Nephron progenitor cell (in vitro differentiated cells): ENCODE results near the gene KRTAP3-3.

Experiments used
- DNase-seq: peaks from one replicate; pipeline ENCODE4 v3.0.0; 2021
- H3K27ac Mint-ChIP-seq: 2 replicates; pipeline ENCODE4 v1.8.0; 2021; ENCODE audit warnings: mild to moderate bottlenecking, moderate library complexity, mixed read lengths
- H3K27me3 Mint-ChIP-seq: 2 replicates; pipeline ENCODE4 v1.8.0; 2021; ENCODE audit warnings: mild to moderate bottlenecking, low read depth, mixed read lengths; ENCODE audit not compliant: poor library complexity
- H3K36me3 Mint-ChIP-seq: 2 replicates; pipeline ENCODE4 v1.8.0; 2021; ENCODE audit warnings: low read depth, mixed read lengths
- H3K4me1 Mint-ChIP-seq: 2 replicates; pipeline ENCODE4 v1.8.0; 2021; ENCODE audit warnings: mixed read lengths
- H3K4me3 Mint-ChIP-seq: 2 replicates; pipeline ENCODE4 v1.8.0; 2021; ENCODE audit warnings: mild to moderate bottlenecking, moderate library complexity, mixed read lengths
- H3K9me3 Mint-ChIP-seq: 2 replicates; pipeline ENCODE4 v1.8.0; 2021; ENCODE audit warnings: mild to moderate bottlenecking, moderate library complexity, mixed read lengths
- CTCF ChIP-seq: fragments of 200-600 bp; sonication (generic); IDR thresholded peaks from 2 replicates; pipeline ENCODE4 v1.5.0; 2021; ENCODE audit warnings: antibody characterized with exemption

KRTAP3-3 gene

DNA sequence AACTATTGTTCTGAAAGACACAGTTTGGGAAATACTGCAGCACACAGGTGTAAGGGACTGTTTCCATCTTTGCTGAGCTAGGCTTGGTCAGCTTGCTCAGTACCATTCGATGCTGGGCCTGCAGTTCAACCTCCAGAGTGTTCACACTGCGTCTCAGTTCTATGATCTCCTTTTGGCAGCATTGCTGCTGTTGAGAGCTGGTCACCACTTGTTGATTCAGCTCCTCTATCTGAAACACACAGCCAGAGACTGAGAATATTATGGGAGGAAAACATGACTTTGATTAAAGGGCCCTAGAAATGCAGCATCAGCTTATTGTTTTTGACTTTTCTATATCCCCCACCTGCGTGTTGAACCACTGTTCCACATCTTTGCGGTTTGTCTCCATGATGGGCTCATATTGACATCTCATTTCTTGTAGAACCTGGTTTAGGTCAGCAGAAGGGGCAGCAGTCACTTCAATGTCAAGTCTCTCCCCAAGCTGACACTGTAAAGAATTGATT is 31.9 kb downstream of the KRTAP3-3 start:
- no peak overlapping the region for H3K4me3 Mint-ChIP-seq
- H3K27me3 Mint-ChIP-seq = peaks cover 7% of the 10 kb centered on the region
- H3K9me3 Mint-ChIP-seq = peaks cover 5% of the 10 kb centered on the region
- H3K36me3 Mint-ChIP-seq = no peaks in the 10 kb centered on the region
- DNase-seq = no peak
- H3K27ac Mint-ChIP-seq = no peak overlapping the region
- H3K4me1 Mint-ChIP-seq = peaks cover 28% of the 10 kb centered on the region
- no peak for TF ChIP-seq CTCF

GRCh38 chr17:40961591-40961990 is 32.4 kb downstream of the KRTAP3-3 start:
- Mint-ChIP-seq H3K9me3 (peaks cover 5% of the 10 kb centered on the region), H3K4me1 (peaks cover 33% of the 10 kb centered on the region), H3K27me3 (peaks cover 7% of the 10 kb centered on the region), H3K4me3 (no peak overlapping the region), H3K36me3 (no peaks in the 10 kb centered on the region), H3K27ac (no peak overlapping the region)
- DNase-seq = no peak
- TF ChIP-seq CTCF = no peak

- no peak for DNase-seq
- Mint-ChIP-seq H3K4me3 (no peak overlapping the region), H3K27me3 (peaks cover 3% of the 10 kb centered on the region), H3K36me3 (no peaks in the 10 kb centered on the region), H3K9me3 (peaks cover 5% of the 10 kb centered on the region), H3K27ac (no peak overlapping the region), H3K4me1 (peaks cover 48% of the 10 kb centered on the region)
- no peak for TF ChIP-seq CTCF
Measured at GRCh38 chr17:40960144-40960543, 33.8 kb downstream of the KRTAP3-3 start.

DNA sequence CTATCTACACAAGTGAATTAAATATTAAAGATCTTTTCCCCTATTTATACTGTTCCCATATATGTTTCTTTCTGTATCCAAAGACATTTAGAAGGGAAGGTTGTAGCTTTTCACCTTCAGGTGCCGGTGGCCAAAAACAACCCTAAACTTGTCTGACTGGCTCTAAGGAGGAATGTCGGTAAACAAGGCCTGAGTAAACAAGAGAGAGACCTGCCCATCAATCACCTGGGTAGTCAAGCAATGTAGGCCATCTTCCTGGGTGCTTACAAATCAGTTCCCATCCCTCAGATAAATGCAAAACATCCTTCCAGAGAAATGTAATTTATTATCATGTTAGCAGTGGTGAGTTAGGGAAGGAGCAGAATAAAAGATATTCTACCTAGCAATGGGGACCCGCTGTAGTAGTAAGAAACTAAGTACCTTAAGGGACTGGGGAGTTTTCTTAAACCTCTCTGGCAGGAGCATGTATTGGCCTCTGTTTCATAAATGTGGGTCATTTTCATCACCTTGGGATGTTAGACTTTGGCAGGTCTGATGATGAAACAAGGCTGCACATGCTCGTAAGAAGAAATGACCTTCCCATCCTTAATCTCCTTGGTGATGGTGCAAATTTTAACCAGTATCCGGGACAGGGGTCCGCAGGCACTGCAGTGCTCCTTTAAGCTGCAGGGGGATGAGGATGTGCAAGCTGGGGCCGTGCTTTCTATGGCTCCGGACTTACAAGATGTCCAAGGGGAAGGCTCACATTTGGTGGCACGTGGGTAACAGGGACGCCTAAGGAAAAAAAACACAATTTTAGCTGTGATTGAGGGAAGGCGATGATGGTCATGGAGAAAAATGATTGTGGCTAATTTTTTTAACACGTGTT is 35.6 kb downstream of the KRTAP3-3 start:
- Mint-ChIP-seq H3K4me3 (no peak overlapping the region), H3K36me3 (no peaks in the 10 kb centered on the region), H3K4me1 (peaks cover 58% of the 10 kb centered on the region), H3K9me3 (no peaks in the 10 kb centered on the region), H3K27ac (peak overlapping the region; percentile 87), H3K27me3 (peaks cover 5% of the 10 kb centered on the region)
- no peak for DNase-seq
- no peak for TF ChIP-seq CTCF

GRCh38 chr17:40956401-40957254 is 37.3 kb downstream of the KRTAP3-3 start:
- peaks cover 74% of the 10 kb centered on the region for H3K4me1 Mint-ChIP-seq
- no peak for TF ChIP-seq CTCF
- DNase-seq = no peak
- no peak overlapping the region for H3K27ac Mint-ChIP-seq
- H3K9me3 Mint-ChIP-seq = no peaks in the 10 kb centered on the region
- peaks cover 5% of the 10 kb centered on the region for H3K27me3 Mint-ChIP-seq
- no peaks in the 10 kb centered on the region for H3K36me3 Mint-ChIP-seq
- peak overlapping the region; percentile 3 for H3K4me3 Mint-ChIP-seq
